Liver (tissue), 9 donors: ENCODE results near the gene ZNF587. TPM values are rescaled to one million over a fixed set of nuclear protein-coding genes. Genes with fewer than 3 reads are reported as not detected.
"Not testable (repeated sequence)": the region's sequence is repeated elsewhere in the genome, so short reads cannot be mapped to it uniquely, and the experiment has no call there.

Experiments used
- DNase-seq: peaks from one replicate; pipeline ENCODE4 v3.0.0-alpha.2; 2017; ENCODE audit warnings: low spot score
- H3K27ac ChIP-seq, 2 donors: one replicate each; pipeline ENCODE4 v1.7.0; 2013; ENCODE audit warnings: inconsistent platforms in 2 of 2, low read length in 2 of 2, control low read depth in 1 of 2, low read depth in 1 of 2, mild to moderate bottlenecking in 1 of 2
- H3K27me3 ChIP-seq, 4 donors: one replicate each; pipeline versions ENCODE4 v1.6.1 to v1.7.0; 2013; ENCODE audit warnings: low read length in 3 of 4, inconsistent platforms in 1 of 4, mild to moderate bottlenecking in 1 of 4, moderate library complexity in 1 of 4; ENCODE audit not compliant: control insufficient read depth in 4 of 4, insufficient read depth in 4 of 4
- H3K36me3 ChIP-seq, 4 donors: one replicate each; pipeline versions ENCODE4 v1.6.1 to v1.7.0; 2013; ENCODE audit warnings: low read length in 3 of 4, mild to moderate bottlenecking in 3 of 4, low read depth in 1 of 4, moderate library complexity in 1 of 4; ENCODE audit not compliant: control insufficient read depth in 4 of 4, insufficient read depth in 3 of 4
- H3K4me1 ChIP-seq, 4 donors: one replicate each; pipeline versions ENCODE4 v1.6.1 to v1.7.0; 2013; ENCODE audit warnings: low read length in 3 of 4, mild to moderate bottlenecking in 3 of 4, moderate library complexity in 1 of 4; ENCODE audit not compliant: control insufficient read depth in 4 of 4, insufficient read depth in 4 of 4
- H3K4me3 ChIP-seq, 3 donors: one replicate each; pipeline versions ENCODE4 v1.6.1 to v1.7.0; 2013; ENCODE audit warnings: low read length in 3 of 3, control low read depth in 1 of 3, low read depth in 1 of 3, mild to moderate bottlenecking in 1 of 3
- H3K9ac ChIP-seq, 2 donors: one replicate each; pipeline ENCODE4 v1.7.0; 2013; ENCODE audit warnings: low read length in 2 of 2, mild to moderate bottlenecking in 2 of 2, moderate library complexity in 2 of 2, control low read depth in 1 of 2, low read depth in 1 of 2
- H3K9me3 ChIP-seq, 4 donors: one replicate each; pipeline versions ENCODE4 v1.6.1 to v1.7.0; 2013; ENCODE audit warnings: low read length in 3 of 4; ENCODE audit not compliant: control insufficient read depth in 4 of 4
- ATF3 ChIP-seq: IDR thresholded peaks from 2 replicates; pipeline ENCODE4 v1.6.1; 2016; ENCODE audit warnings: antibody characterized with exemption
- CTCF ChIP-seq: fragments of 150-350 bp; IDR thresholded peaks from 2 replicates; pipeline ENCODE4 v1.5.1; 2017; ENCODE audit warnings: improper control_type of control experiment, low read depth, low read length; ENCODE audit not compliant: missing input control
- EGR1 ChIP-seq, 2 donors: IDR thresholded peaks; 2 replicates each; pipeline ENCODE4 v1.6.1; 2016 to 2018; ENCODE audit warnings: antibody characterized with exemption in 2 of 2, low read depth in 2 of 2
- FOXA2 ChIP-seq: IDR thresholded peaks from 2 replicates; pipeline ENCODE4 v1.6.1; 2016; ENCODE audit warnings: antibody characterized with exemption
- GABPA ChIP-seq, 2 donors: IDR thresholded peaks in 1 of 2; conservative IDR thresholded peaks in 1 of 2; 2 replicates each; pipeline ENCODE4 v1.6.1; 2016; ENCODE audit warnings: antibody characterized with exemption in 2 of 2, mild to moderate bottlenecking in 1 of 2, moderate library complexity in 1 of 2
- HNF4A ChIP-seq, 2 donors: conservative IDR thresholded peaks; 2 replicates each; pipeline ENCODE4 v1.6.1; 2016; ENCODE audit warnings: antibody characterized with exemption in 2 of 2, mild to moderate bottlenecking in 2 of 2
- HNF4G ChIP-seq: IDR thresholded peaks from 2 replicates; pipeline ENCODE4 v1.6.1; 2016; ENCODE audit warnings: antibody characterized with exemption
- MAX ChIP-seq: IDR thresholded peaks from 2 replicates; pipeline ENCODE4 v1.6.1; 2016; ENCODE audit warnings: antibody characterized with exemption
- NR2F2 ChIP-seq: IDR thresholded peaks from 2 replicates; pipeline ENCODE4 v1.6.1; 2016; ENCODE audit warnings: antibody characterized with exemption
- RAD21 ChIP-seq, 2 donors: IDR thresholded peaks; 2 replicates each; pipeline ENCODE4 v1.6.1; 2016; ENCODE audit warnings: antibody characterized with exemption in 2 of 2, mild to moderate bottlenecking in 2 of 2
- RXRA ChIP-seq, 2 donors: IDR thresholded peaks; 2 replicates each; pipeline ENCODE4 v1.6.1; 2017 to 2018; ENCODE audit warnings: antibody characterized with exemption in 2 of 2, mild to moderate bottlenecking in 1 of 2
- TAF1 ChIP-seq: conservative IDR thresholded peaks from 2 replicates; pipeline ENCODE4 v1.6.1; 2016; ENCODE audit warnings: antibody characterized with exemption, mild to moderate bottlenecking
- YY1 ChIP-seq: IDR thresholded peaks from 2 replicates; pipeline ENCODE4 v1.6.1; 2016; ENCODE audit warnings: antibody characterized with exemption, mild to moderate bottlenecking
- ZBTB33 ChIP-seq: IDR thresholded peaks from 2 replicates; pipeline ENCODE4 v1.6.1; 2016; ENCODE audit warnings: antibody characterized with exemption
- WGBS: extraction: QIAGEN DNeasy Blood & Tissue Kit; methylation state at CpG from one replicate; pipeline ENCODE4 v1.1.7; 2013; 5-methylcytosine and 5-hydroxymethylcytosine counted together
- polyA plus RNA-seq, 2 donors: library from polyadenylated mRNA; stranded (reverse) in 1 of 2; unstranded in 1 of 2; fragments of 200-250 nt in 1 of 2; fragments of >200 nt in 1 of 2; fragmentation: Nextera tagmentation in 1 of 2; extraction: Ambion mirVana in 1 of 2; gene quantifications; one replicate each; pipeline versions ENCODE4 v1.2.1 to v1.2.3, GENCODE V29; 2013 to 2015
- total RNA-seq, 2 donors: library from RNA; depleted of rRNA; stranded (reverse); fragments of >200 nt; gene quantifications; one replicate each; pipeline ENCODE4 v1.2.3, GENCODE V29; 2014
- donor health status: healthy.
- donor health status: healthy.
- donor health status: healthy.
- donor health status: healthy.
- donor health status: healthy.

The ZNF587 gene
- total and polyA plus RNA-seq, 4 donors: 2.7 to 27.8 (median 9.2) TPM

- H3K4me3 ChIP-seq: peak overlapping the region; percentile 78 to 88 (median 80)
- no peaks in the 10 kb centered on the region for H3K27me3 ChIP-seq
- peaks cover 0 to 15% (median 7%) of the 10 kb centered on the region in 4 donors for H3K9me3 ChIP-seq
- TF ChIP-seq ZBTB33: no peak
- TF ChIP-seq ATF3: no peak
- no peak for TF ChIP-seq NR2F2
- TF ChIP-seq EGR1 (IDR thresholded peaks at IDR 0.05; ENCODE audit: low read depth in 2 of 2): no peak
- TF ChIP-seq RXRA (IDR thresholded peaks at IDR 0.05): no peak
- peak overlapping the region in 1 of 2 donors; percentile 28 for H3K9ac ChIP-seq
- DNase-seq: no peak
- peaks cover 0 to 3% (median 1%) of the 10 kb centered on the region in 4 donors for H3K4me1 ChIP-seq
- H3K27ac ChIP-seq: peak overlapping the region in 1 of 2 donors; percentile 30
- 21% methylated on average over 8 of the region's 8 CpGs for WGBS
- peaks cover 0 to 6% (median 1%) of the 10 kb centered on the region in 4 donors for H3K36me3 ChIP-seq
These were observed 38.5 kb downstream of the ZNF587 start for GRCh38 chr19:57888107-57888559.

- H3K4me3 ChIP-seq: peak within 1 kb of the TSS; percentile 78 to 88 (median 80)
- no peaks in the 10 kb centered on the region for H3K27me3 ChIP-seq
- H3K4me1 ChIP-seq: peaks cover 0 to 3% (median 1%) of the 10 kb centered on the region in 4 donors
- TF ChIP-seq NR2F2 (no peak), YY1 (peak; percentile 99), RXRA (IDR thresholded peaks at IDR 0.05) (peak; percentile 5 to 40), GABPA (IDR thresholded peaks at IDR 0.05 in 1 of 2, conservative IDR thresholded peaks at IDR 0.05 in 1 of 2) (peak; percentile 73 to 93), HNF4G (no peak), HNF4A (conservative IDR thresholded peaks at IDR 0.05) (no peak), TAF1 (peak; percentile 18), ZBTB33 (no peak), MAX (peak; percentile 79), FOXA2 (no peak), CTCF (peak; percentile 30), RAD21 (IDR thresholded peaks at IDR 0.05) (peak in 1 of 2 donors; percentile 43)
- H3K36me3 ChIP-seq: peaks cover 0 to 6% (median 1%) of the 10 kb centered on the region in 4 donors
- peak within 1 kb of the TSS in 1 of 2 donors; percentile 30 for H3K27ac ChIP-seq
- WGBS: 4% methylated on average over 43 of the region's 43 CpGs
- peak; percentile 91 for DNase-seq
- H3K9me3 ChIP-seq: peaks cover 0 to 15% (median 7%) of the 10 kb centered on the region in 4 donors
- H3K9ac ChIP-seq: peak within 1 kb of the TSS in 1 of 2 donors; percentile 28
These were observed 39.0 kb downstream of the ZNF587 start, which contains the start of gene ZNF814 for GRCh38 chr19:57888560-57889231. Gene ZNF814, minus strand, starts transcription at chr19:57889037. Its CDS starts 235 bp downstream, at chr19:57888802.

- H3K4me3 ChIP-seq, H3K4me1 ChIP-seq, H3K9ac ChIP-seq, H3K27ac ChIP-seq, H3K9me3 ChIP-seq, DNase-seq, H3K27me3 ChIP-seq, H3K36me3 ChIP-seq: not testable (repeated sequence)
- WGBS: 72% methylated on average over 3 of the region's 3 CpGs
These were observed 41.0 kb downstream of the ZNF587 start for GRCh38 chr19:57890706-57891105.
